Stimulated activated CD8-positive, alpha-beta memory T cell treated with anti-CD3 and anti-CD28 coated beads, Interleukin-12 subunit alpha, Interleukin-12 subunit beta, amount 100 ng/mL, for 24 hours (primary cell): ENCODE measurements around the gene SLC5A5.

Experiments used
- DNase-seq: peaks from one replicate; pipeline ENCODE4 v3.0.0-alpha.2; 2020; ENCODE audit errors: extremely low read depth

Gene SLC5A5

DNA sequence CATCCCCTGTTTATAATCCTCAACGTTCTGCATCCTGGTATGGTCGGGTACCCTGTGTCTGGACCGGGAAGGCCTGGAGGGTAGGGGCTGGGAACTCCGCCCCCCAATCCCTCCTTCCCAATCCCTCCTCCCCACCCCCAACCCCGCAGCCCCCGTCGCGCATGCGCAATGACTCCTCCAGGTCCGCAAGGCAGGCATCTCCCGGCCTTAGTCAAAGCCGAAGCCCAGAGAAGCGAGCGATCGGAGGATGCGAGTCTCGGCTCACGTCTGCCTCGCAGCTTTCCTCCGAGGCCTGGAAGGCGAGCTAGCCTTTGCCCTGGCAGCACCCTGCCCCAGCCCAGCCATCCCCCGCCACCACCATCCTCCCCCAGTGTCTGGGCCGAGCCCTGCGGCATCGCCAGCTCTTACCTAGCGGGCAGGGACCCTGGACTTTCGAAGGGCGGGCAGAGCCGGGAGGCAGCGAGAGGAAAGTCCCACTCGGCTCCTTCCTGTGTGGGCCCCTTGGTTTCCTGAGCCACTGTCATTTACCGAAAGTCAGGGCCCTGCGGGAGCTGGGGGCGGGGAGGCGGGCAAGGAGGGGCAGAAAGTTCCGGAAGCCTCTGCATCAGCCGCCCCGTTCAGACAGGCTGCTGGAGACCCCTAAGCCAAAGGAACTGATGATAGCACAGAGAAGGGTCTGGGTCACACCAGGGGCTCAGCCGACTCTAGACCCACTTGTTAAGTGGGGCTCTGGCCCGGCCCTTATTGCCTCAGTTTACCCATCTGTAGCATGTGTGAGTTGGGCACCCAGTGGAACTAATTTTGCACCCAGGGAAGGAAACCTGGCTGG, 24.0 kb upstream of the SLC5A5 start, which contains the start of gene JAK3:
Gene JAK3 (minus strand): TSS at position 445 of the 829 bp plus-strand sequence. CDS start 3,565 bp downstream, outside the sequence.
- DNase-seq = peak; percentile 75

DNA sequence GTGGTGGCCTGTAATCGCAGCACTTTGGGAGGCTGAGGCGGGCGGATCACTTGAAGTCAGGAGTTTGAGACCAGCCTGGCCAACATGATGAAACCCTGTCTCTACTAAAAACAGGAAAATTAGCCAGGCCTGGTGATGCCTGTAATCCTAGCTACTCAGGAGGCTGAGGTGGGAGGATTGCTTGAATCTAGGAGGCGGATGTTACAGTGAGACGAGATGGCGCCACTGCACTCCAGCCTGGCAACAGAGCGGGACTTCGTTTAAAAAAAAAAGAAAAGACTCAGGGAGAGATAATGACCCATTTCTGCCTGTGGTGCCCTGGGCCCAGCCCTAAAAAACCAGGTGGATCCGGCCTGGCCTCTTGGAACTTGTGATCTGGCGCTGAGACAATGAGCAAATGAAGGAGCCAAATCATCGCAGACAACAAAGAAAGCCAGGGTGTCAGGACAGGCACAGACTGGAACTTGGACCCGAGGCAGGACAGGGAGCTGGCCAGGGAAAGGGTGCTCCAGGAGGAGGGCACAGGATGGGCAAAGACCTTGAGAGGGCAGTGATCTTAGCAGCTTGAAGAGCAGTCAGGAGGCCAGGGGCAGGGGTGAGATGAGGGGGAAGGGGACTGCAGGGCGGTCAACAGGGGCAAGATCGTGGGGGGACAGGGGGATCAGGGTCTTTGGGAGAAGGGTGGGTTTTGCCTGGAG, 23.0 kb upstream of the SLC5A5 start:
- DNase-seq = no peak

DNA sequence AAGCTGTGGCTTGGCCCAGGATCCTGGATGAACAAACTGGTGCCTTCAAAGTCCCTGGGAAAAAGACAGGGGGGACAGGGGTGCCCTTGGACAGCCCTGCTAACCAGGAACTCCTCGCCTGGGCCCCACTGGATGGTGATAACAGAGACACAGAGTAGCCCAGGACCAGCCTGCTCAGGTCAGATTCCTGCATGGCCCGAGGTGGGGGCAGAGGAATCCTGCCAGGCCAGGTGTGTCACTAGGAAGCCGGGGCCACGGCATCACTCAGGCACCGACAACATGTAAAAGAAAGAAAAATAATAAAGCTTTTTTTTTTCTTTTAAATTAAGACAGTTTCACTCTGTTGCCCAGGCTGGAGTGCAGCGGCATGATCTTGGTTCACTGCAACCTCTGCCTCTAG, 17.7 kb upstream of the SLC5A5 start:
- DNase-seq = no peak

DNA sequence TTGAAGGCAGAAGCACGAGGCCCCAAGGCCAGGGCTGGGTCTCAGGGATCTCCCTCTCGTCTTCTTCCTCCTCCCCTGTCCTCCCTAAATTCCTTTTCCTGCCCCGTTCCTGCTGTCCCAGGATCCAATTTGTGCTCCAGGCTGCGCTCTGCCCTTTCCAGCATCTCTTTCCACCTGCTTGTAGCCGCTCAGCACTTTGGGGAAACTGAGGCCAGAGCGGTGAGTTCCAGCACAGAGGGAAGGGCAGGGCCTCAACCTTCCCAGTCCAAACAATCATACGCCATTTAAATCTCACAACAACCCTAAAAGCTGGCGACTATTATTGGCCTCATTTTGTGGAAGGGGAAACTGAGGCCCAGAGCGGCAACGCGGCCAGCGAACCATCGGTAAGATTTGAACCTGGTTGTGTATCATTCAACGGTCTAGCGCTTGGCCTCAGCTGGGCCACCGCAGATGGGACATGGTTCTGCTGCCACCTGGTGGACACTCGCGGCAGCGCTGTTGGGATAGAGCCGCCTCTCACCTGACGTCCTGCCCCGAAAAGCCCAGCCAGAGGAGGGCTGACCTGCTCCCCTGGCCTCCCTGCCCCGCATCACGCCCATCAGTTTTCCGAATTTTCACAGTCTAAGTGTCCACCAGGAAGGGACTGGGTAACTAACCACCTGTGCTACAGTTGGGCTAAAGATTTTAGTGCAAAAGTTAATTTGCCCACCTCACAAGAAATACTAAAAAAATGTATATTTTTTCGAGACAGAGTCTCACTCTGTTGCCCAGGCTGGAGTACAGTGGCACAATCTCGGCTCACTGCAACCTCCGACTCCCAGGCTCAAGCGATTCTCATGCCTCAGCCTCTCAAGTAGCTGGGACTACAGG, 16.2 kb upstream of the SLC5A5 start:
- DNase-seq = peak; percentile 74

DNA sequence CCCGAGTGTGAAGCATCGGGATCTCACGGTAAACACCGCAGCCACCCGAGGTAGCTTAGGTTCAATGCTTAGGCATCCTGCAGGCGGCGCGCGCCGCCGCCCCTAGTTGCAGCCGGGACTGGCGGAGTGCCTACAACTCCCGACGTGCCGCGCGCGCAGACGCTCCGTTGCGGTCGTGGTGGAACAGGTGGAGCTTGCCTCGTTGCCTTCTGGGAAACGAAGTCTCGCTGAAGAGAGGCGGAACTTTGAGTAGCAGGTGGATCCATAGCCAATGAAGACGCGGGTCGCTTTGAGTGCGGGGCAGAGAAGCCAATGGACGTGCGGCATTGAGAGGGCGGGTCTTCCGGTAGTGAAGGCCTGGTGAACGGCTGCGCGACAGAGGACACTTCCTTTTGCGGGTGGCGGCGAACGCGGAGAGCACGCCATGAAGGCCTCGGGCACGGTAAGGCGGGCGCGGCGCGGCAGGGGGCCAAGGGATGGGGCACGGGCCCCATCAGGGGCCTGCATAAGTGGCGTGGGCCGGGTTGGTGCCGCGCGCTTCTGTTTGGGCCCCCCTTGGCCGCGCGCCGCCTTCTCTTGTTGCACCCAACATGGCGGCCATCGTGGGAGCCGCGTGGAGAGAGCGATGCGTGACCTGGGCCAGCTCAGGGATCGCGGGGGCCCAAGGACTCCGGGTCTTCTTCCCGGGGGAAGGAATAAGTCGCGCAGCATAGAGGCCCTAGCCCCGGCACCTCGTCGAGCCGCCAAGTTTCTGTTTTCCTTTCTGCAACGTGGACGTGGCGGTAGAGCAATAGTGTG, 12.0 kb upstream of the SLC5A5 start, which contains the start of gene RPL18A:
Gene RPL18A (plus strand): TSS at position 378 of the 798 bp plus-strand sequence. CDS start 47 bp downstream, at position 425.
- DNase-seq = peak; percentile 97

DNA sequence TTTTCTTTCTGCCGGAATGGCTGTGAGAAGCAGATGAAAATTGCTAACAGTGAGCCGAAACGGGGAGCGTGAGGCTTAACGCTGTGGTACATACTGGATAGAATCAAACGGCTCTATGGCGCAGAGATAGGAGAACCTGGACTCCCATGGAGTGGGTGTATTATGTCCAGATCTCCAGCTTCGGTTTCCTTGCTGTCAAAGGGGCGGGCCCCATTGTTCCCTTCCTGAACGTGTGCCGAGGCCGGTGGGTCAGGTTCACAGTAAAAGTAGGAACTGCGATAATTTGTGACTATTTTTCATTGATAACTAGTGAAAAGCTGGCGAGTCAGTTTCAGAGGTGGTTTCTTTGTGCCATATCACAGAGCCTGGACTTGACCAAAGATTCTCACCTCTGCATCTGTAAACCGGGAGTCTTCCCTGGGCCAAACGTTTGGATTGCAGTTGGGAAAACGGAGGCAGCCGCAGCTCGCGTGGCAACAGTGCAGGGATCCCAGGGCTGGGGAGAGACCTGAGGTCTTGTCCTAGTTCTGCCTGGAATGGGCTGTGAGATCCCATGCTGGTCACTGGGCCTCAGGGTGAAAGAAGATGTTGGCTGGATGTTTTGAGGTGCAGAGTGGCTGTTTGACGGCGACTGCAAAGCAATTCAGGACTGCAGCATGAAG, 11.3 kb upstream of the SLC5A5 start:
- DNase-seq = no peak

DNA sequence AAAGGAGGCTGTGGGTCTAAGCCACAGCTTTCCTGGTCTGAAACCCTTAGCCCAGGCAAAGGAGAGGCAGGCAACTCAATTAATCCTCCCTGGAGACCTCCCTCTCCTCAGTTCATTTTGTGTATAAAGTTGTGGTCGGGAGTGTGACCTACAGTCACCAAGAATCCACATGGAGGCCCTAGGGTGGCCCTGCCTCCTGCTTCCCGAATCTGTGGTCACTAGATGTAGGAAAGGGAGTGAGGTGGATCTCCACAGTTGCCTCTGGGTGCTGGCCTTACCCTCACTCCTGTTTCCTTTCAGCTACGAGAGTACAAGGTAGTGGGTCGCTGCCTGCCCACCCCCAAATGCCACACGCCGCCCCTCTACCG, 10.8 kb upstream of the SLC5A5 start:
- DNase-seq = no peak

DNA sequence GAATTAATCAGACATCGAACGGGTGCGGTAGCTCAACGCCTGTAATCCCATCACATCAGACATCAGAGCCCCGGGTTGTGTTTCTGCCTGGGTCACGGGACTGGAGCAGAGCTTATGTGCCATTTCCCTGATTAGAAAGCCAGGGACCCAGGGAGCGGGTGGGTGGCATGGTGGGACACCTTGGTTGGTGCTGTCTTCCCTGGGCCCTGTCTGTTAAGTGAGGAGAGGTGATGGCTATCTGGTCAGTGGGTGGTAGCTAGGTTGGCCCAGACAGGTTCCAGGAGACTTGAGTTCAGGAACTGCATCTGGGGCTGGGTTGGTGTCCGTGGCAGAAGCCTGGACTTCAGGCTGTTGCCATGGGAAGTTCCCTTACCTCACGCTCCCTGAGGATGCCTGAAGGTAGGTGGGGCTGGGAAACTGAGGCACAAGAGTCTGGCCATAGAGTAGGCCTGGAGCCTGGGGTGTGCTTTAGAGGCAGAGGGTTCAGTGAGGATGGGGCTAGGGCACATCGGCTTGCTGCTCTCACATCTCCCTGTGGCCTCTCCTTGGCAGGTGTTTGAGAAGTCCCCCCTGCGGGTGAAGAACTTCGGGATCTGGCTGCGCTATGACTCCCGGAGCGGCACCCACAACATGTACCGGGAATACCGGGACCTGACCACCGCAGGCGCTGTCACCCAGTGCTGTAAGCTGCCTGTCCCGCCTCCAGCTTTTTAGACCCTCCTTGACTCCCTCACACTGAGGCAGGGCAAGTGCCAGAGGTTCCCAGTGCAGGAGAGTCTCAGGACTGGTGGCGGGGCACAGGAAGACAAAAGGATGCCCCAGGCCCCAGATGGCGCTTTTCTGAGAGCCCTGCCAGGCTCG, 10.0 kb upstream of the SLC5A5 start:
- DNase-seq = no peak

DNA sequence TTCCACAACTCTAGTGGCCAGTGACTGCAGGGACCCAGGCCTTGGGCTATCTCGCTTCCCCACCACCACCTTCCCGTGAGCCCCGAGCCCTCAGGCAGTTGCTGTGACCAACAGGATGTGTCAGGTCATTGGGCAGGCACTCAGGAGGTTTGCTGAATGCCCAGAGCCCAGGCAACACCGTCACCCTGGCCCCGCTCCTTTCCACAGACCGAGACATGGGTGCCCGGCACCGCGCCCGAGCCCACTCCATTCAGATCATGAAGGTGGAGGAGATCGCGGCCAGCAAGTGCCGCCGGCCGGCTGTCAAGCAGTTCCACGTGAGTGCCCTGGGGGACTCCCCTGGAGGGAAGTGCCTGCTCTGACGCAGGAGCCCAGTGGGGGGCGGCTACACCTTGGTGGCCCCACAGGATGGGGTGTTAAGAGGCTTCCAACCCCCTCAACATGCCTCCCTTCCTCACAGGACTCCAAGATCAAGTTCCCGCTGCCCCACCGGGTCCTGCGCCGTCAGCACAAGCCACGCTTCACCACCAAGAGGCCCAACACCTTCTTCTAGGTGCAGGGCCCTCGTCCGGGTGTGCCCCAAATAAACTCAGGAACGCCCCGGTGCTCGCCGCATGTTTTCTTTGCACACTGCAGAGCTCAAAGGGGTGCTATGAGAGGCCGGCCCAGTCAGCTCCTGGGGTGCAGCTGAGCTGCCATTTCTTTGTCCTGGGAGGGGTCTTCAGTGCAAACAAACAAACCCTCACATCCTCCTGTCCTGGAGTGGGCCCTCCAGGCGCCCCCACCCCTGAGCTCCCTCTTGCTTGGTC, 8.8 kb upstream of the SLC5A5 start:
- DNase-seq = no peak

DNA sequence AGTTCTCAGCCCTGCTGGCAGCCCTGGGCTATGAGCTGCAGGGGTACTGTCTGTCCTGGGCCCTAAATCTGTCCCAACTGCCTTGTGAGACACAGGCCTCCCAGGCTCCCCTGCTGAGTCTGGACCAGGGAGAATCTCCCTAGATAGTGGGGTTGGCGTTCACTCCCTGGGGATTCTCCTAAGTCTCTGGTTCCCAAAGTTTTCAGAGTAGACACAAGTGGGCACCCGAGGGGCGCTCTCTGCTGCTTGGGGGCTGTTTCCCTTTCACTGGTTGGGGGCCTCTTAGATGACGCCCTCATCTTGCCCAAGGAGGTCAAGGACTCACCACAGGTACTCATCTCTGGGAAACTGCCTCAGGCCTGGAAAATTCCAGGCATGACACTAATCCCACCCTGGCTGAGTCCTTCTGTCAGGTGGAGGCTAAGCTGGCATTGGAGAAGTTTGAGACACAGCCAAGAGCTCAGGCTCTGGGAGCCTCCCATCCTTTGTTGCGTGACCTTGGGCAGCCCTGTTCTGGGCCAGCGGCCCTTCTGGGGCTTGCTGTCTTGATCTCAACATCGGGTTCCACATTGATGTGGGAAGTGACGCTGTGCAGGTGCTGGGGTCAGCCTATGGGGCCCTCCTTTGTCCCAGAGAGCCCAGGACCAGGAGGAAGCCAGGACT, 8.1 kb upstream of the SLC5A5 start:
- DNase-seq = no peak

DNA sequence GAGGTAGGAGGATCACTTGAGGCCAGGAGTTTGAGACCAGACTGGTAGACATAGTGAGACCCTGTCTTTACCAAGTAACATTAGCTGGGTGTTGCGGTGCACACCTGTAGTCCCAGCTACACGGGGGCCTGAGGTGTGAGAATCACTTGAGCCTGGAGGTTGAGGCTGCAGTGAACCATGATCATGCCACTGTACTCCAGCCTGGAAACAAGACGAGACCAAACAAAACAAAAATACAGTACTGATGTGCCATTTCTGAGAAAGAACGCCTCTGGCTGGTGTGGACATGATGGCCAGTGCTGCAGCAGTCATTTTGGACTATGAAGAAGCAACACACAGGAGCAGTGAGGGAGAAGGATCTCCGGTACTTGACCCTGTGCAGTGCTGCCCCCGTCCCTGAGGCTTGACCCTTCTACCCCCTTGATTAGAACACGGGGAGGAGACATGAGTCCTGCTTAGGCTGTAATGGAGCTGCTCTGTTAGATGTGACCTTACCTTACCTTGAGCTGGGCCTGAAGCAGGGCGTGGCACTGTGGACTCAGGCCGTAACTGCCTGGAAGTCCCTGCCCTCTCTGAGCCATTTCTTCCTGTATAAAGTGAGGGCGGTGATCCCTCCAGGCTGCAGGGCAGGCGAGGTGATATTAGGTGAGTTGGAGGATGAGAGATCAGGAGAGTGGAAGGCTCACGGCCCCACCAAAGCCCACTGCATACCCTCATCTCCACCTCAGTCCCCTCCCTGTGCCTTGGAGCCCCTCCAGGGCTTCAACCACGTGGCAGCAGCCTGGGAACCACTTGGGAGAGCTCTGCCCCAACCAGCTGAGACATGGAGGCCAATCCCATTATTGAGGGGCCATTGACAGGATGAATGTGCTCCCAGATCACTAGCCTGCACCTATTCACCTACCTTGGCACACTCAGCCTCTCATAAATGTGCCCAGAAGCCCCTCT, 6.1 kb upstream of the SLC5A5 start:
- DNase-seq = no peak

DNA sequence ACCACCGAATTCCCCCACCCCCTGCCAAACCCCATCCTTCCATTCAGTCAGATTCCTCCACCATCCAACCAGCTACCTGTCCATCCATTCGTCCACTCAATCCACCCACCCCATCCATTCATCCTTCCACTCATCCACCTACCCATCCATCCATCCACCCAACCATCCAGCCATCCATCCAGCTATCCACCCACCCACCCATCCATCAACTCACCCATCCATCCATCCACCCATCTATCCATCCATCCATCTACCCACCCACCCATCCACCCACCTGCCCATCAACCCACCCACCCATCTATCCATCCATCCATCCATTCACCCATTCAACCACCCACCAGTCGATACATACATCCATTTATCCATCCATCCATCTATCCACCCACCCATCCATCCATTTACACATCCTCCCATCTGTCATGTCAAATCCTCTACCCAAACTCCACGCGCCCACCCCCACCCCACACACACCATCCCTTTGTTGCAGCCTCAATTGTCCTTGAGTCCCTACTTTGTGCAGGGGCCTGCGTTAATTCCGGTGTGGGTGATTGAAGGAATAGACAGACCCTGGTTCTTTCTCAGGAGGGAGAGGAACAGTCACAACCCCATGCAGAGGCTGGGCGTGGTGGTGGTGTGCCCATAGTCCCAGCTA, 5.3 kb upstream of the SLC5A5 start:
- DNase-seq = no peak

DNA sequence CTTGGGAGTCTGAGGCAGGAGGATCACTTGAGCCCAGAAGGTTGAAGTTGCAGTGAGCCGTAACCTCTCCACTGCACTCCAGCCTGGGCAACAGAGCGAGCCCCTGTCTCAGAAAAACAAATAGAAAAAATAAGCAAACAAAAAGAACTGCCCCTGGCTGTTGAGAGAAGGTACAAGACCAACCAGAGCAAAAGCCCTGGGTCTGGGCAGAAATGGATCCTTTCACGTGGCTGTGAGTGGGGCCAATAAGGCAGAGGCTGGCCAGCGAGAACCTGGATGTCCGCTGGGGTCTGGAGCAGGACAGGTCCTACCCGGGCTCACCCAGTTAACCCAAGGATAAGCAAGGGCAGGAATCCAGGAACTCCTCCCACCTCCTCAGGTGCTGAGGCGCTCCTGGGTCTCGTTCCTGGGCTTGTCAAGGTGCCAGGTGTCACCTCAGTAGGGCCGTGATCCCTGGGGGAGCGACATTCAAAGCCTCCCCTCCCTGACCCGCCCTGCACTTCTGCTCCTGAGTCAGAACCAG, 4.7 kb upstream of the SLC5A5 start:
- DNase-seq = no peak

DNA sequence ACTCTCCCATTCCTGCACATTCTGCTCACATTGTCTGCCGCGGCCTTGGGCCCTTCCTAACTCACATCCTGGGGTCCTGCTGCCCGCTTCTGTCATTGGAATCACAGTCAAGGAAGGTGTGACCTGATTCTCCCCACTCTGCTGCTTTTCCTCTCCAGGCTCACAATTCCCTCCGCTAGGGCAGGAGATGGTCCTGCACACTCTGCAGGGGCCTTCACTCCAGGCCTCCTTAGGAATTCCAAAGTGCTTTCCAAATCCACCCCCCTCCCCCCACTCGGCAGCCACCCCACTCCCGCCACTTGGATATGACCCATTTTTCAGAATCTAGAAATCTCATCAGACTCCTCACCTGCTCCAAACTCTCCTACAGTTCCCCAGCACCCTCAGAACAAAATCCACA, 3.1 kb upstream of the SLC5A5 start:
- DNase-seq = no peak

DNA sequence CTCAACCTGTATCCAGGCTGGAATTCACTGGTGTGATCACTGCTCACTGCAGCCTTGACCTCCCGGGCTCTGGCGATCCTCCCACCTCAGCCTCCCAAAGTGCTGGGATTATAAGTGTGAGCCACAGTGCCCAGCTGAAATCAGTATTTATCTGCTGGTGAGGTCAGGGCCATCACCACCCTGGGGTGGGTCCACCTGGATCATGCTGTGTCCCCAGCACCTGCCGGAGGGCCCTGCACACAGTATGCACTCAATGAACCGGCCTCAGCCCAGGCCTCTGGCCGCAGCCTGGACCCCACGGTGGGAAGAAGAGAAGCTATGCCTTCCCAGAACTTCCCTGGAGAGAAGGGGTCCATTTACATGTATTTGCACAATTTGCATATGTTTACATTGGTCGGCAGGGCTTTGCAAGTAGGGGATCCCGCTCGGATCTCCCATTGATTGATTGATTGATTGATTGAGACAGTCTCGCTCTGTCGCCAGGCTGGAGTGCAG, 2.6 kb upstream of the SLC5A5 start:
- no peak for DNase-seq
